D721Med (cell line): ENCODE data around the gene SCMH1.
A peak's percentile ranks its signal among the peaks of the same experiment; 100 is the strongest.

Experiments
- DNase-seq: peaks from one replicate; pipeline ENCODE4 v3.0.0; 2011; ENCODE audit warnings: low spot score; ENCODE audit not compliant: insufficient read length
- FAIRE-seq: peaks from 2 replicates; lab custom pipeline; 2011; peaks lifted over from hg19 to GRCh38; lab: Jason Lieb, UNC
- TF ChIP-seq, protein P1 (sequence below): IDR thresholded peaks from 2 replicates; pipeline ENCODE4 v1.5.1; 2012; ENCODE audit warnings: mild to moderate bottlenecking, control low read depth; ENCODE audit not compliant: insufficient read depth; ENCODE audit errors: missing control alignments

The SCMH1 gene

DNA sequence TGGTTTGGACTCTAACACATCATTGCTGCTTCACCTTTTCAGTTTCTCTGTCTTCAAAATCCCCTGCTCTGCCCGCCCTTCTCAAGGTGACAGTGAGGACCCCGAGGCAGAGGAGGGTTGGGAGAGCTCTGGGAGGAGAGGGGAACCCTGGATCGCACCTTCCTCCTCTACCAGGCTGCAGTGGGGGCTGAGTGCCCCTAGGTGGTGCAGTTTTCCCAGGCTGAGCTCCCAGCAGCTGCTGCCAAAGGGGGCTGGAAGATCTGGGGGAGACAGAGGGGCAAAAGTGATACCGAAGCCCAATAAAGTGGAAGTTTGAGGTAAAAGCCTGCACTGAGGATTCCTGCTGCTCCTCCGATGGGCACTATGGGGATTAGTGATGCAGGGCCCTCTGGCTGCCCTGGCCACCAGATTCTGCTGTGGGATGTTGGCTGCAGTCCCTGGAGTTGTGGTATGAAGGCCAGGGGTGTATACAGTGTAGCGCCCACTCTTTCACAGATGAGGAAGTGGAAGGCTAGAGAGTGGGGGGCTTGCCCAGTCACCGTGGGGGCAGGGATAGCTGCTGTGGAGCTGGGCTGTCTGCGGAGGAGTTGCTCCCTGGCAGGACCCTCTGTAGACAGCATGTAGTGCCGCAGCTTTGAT lies 40.7 kb upstream of the SCMH1 start:
- DNase-seq = peak; percentile 51
- FAIRE-seq = no peak
- TF ChIP-seq, protein P1, sequence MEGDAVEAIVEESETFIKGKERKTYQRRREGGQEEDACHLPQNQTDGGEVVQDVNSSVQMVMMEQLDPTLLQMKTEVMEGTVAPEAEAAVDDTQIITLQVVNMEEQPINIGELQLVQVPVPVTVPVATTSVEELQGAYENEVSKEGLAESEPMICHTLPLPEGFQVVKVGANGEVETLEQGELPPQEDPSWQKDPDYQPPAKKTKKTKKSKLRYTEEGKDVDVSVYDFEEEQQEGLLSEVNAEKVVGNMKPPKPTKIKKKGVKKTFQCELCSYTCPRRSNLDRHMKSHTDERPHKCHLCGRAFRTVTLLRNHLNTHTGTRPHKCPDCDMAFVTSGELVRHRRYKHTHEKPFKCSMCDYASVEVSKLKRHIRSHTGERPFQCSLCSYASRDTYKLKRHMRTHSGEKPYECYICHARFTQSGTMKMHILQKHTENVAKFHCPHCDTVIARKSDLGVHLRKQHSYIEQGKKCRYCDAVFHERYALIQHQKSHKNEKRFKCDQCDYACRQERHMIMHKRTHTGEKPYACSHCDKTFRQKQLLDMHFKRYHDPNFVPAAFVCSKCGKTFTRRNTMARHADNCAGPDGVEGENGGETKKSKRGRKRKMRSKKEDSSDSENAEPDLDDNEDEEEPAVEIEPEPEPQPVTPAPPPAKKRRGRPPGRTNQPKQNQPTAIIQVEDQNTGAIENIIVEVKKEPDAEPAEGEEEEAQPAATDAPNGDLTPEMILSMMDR = peak; percentile 90

DNA sequence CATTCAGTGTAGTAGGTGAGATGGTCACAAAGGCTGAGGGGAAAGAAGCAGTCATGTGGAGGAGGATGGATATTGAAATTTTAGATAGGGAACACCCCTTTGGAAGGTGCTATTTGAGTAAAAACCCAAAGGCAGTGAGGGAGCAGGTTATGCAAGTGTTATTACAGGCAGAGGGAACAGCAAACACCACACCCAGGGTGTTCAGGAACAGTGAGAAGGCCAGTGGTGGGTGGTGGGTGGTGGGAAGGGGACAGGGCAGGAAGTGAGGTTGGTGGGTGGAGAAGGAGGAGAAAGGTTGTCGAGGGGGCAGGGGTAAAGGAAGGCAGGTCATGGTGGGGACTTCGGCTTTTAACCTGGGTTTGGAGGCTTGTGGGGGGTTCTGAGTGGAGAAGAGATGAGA lies 39.2 kb upstream of the SCMH1 start:
- DNase-seq (no peak), FAIRE-seq (no peak)
- TF ChIP-seq, protein P1 = no peak

DNA sequence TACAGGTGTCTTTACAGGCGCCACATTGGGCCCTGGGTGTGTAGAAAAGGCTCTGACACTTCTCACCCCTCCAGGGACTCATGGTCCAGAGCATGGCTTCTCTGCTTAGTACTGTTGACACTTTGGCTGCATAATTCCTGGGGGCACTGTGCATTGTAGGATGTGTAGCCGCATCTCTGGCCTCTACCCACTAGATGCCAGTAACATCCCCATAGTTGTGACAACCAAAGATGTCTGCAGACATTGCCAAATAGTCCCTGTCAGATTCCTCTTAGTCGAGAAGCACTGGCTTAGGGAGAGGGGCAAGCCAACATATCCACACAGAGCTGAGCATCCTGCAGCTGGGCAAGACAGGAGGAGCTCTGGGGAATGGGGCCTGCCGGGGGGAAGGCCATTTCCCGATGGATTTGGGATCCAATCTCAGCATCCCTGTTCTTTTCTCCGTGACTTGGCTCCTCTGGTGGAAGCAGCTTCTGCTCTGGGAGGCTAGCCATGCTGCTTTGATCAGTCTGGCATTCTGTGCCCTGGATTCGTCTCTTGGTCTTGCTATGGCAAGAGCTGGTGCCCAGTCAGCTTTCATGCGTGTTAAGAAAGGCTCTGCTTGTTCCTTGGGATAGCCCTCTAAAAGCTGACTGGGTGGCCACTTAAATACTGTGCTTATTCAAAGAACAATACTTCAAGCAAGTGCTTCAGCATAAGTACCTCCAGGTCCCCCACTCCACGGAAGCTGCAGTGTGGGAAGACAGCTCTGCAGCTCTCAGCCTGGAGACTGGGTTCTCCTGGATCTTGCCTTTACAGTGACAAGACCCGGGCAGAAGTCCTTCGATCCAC lies 38.3 kb upstream of the SCMH1 start:
- no peak for FAIRE-seq
- no peak for DNase-seq

GRCh38 chr1:41278076-41278475 lies 36.0 kb upstream of the SCMH1 start:
- FAIRE-seq (no peak), DNase-seq (no peak)
- TF ChIP-seq, protein P1 = no peak

More for the DNA sequence above, 38.3 kb upstream of the SCMH1 start:
- TF ChIP-seq, protein P1 = peak; percentile 4

GRCh38 chr1:41277371-41277975 lies 35.4 kb upstream of the SCMH1 start:
- TF ChIP-seq, protein P1 = no peak
- DNase-seq (no peak), FAIRE-seq (no peak)

DNA sequence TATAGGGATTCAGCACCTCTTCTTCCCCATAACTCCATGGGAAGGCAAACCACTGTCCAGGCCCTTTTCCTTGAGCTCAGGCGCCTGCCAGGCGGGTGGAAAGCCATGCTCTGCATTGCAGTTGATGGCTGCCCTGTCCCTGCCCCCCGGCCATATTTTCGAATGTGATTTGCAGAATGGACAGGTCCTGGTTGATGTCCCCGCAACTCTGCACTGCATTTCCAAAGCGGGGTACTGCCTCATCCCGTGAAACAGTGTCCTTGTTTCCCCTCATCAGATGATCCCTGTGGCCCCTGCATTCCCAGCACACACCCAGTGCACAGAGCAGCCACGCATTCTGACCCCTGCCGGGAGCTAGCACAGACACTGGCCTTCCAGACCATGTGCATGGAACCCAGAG lies 33.7 kb upstream of the SCMH1 start:
- FAIRE-seq = no peak
- TF ChIP-seq, protein P1 = no peak
- no peak for DNase-seq
